Skeletal muscle tissue (tissue), 4 donors: ENCODE data around the gene LRP1B. TPM values are rescaled to one million over a fixed set of nuclear protein-coding genes. Genes with fewer than 3 reads are reported as not detected.

Experiments
- H3K27ac ChIP-seq: one replicate; pipeline ENCODE4 v1.7.0; 2013; ENCODE audit warnings: mild to moderate bottlenecking, low read depth, low read length, inconsistent platforms
- H3K27me3 ChIP-seq, 3 donors: one replicate each; pipeline ENCODE4 v1.7.0; 2013; ENCODE audit warnings: low read length in 3 of 3; ENCODE audit not compliant: control insufficient read depth in 3 of 3, insufficient read depth in 3 of 3
- H3K36me3 ChIP-seq, 3 donors: one replicate each; pipeline ENCODE4 v1.7.0; 2013; ENCODE audit warnings: low read length in 3 of 3; ENCODE audit not compliant: control insufficient read depth in 3 of 3, insufficient read depth in 3 of 3
- H3K4me1 ChIP-seq, 3 donors: one replicate each; pipeline ENCODE4 v1.7.0; 2013; ENCODE audit warnings: low read length in 3 of 3, mild to moderate bottlenecking in 3 of 3; ENCODE audit not compliant: control insufficient read depth in 3 of 3, insufficient read depth in 3 of 3
- H3K4me3 ChIP-seq, 3 donors: one replicate each; pipeline ENCODE4 v1.7.0; 2013; ENCODE audit warnings: low read length in 3 of 3
- H3K9ac ChIP-seq, 3 donors: one replicate each; pipeline ENCODE4 v1.7.0; 2013; ENCODE audit warnings: low read length in 3 of 3, mild to moderate bottlenecking in 3 of 3, moderate library complexity in 2 of 3, low read depth in 1 of 3
- H3K9me3 ChIP-seq, 3 donors: one replicate each; pipeline ENCODE4 v1.7.0; 2013; ENCODE audit warnings: low read length in 3 of 3; ENCODE audit not compliant: control insufficient read depth in 3 of 3
- total RNA-seq: library from RNA; depleted of rRNA; stranded (reverse); fragments of >200 nt; gene quantifications from one replicate; pipeline ENCODE4 v1.2.3, GENCODE V29; 2014
- donor health status: Osteomylitis.

Gene LRP1B
- total RNA-seq, 1 donor from 2014 or later = 2.6 TPM

- no peaks in the 10 kb centered on the region for H3K9me3 ChIP-seq
- H3K27ac ChIP-seq = no peak overlapping the region
- no peaks in the 10 kb centered on the region for H3K4me1 ChIP-seq
- H3K27me3 ChIP-seq = no peaks in the 10 kb centered on the region
- H3K4me3 ChIP-seq = no peak overlapping the region
- no peaks in the 10 kb centered on the region for H3K36me3 ChIP-seq
- H3K9ac ChIP-seq = no peak overlapping the region
Measured at GRCh38 chr2:140851258-140851981, 1279.4 kb downstream of the LRP1B start.

- Histone ChIP-seq H3K4me1 (no peaks in the 10 kb centered on the region), H3K9ac (no peak overlapping the region), H3K36me3 (no peaks in the 10 kb centered on the region), H3K27ac (no peak overlapping the region), H3K9me3 (no peaks in the 10 kb centered on the region), H3K27me3 (no peaks in the 10 kb centered on the region), H3K4me3 (no peak overlapping the region)
Measured at GRCh38 chr2:140843186-140843585, 1287.6 kb downstream of the LRP1B start.

- H3K27ac ChIP-seq = no peak overlapping the region
- no peaks in the 10 kb centered on the region for H3K27me3 ChIP-seq
- H3K9ac ChIP-seq = no peak overlapping the region
- H3K36me3 ChIP-seq = no peaks in the 10 kb centered on the region
- H3K9me3 ChIP-seq = no peaks in the 10 kb centered on the region
- no peaks in the 10 kb centered on the region for H3K4me1 ChIP-seq
- no peak overlapping the region for H3K4me3 ChIP-seq
Measured at GRCh38 chr2:140842110-140842509, 1288.7 kb downstream of the LRP1B start.

- H3K9ac ChIP-seq = no peak overlapping the region
- H3K36me3 ChIP-seq = no peaks in the 10 kb centered on the region
- H3K27ac ChIP-seq = no peak overlapping the region
- H3K4me3 ChIP-seq = no peak overlapping the region
- H3K4me1 ChIP-seq = no peaks in the 10 kb centered on the region
- H3K9me3 ChIP-seq = no peaks in the 10 kb centered on the region
- no peaks in the 10 kb centered on the region for H3K27me3 ChIP-seq
Measured at GRCh38 chr2:140841141-140841540, 1289.7 kb downstream of the LRP1B start.

GRCh38 chr2:140836826-140837225 is 1294.0 kb downstream of the LRP1B start:
- H3K9me3 ChIP-seq = no peaks in the 10 kb centered on the region
- no peaks in the 10 kb centered on the region for H3K27me3 ChIP-seq
- H3K4me3 ChIP-seq = no peak overlapping the region
- H3K4me1 ChIP-seq = no peaks in the 10 kb centered on the region
- H3K9ac ChIP-seq = no peak overlapping the region
- no peaks in the 10 kb centered on the region for H3K36me3 ChIP-seq
- H3K27ac ChIP-seq = no peak overlapping the region

GRCh38 chr2:140835079-140835478 is 1295.7 kb downstream of the LRP1B start:
- Histone ChIP-seq H3K36me3 (no peaks in the 10 kb centered on the region), H3K27ac (no peak overlapping the region), H3K9ac (no peak overlapping the region), H3K4me3 (no peak overlapping the region), H3K4me1 (no peaks in the 10 kb centered on the region), H3K9me3 (no peaks in the 10 kb centered on the region), H3K27me3 (no peaks in the 10 kb centered on the region)

- no peak overlapping the region for H3K27ac ChIP-seq
- H3K36me3 ChIP-seq = no peaks in the 10 kb centered on the region
- no peaks in the 10 kb centered on the region for H3K27me3 ChIP-seq
- H3K4me3 ChIP-seq = no peak overlapping the region
- no peak overlapping the region for H3K9ac ChIP-seq
- H3K9me3 ChIP-seq = no peaks in the 10 kb centered on the region
- H3K4me1 ChIP-seq = no peaks in the 10 kb centered on the region
Measured at GRCh38 chr2:140814141-140814540, 1316.7 kb downstream of the LRP1B start.

- Histone ChIP-seq H3K4me1 (no peaks in the 10 kb centered on the region), H3K9me3 (no peaks in the 10 kb centered on the region), H3K9ac (no peak overlapping the region), H3K4me3 (no peak overlapping the region), H3K27ac (no peak overlapping the region), H3K36me3 (no peaks in the 10 kb centered on the region), H3K27me3 (no peaks in the 10 kb centered on the region)
Measured at GRCh38 chr2:140808820-140809219, 1322.0 kb downstream of the LRP1B start.

GRCh38 chr2:140808211-140808610 is 1322.6 kb downstream of the LRP1B start:
- H3K27me3 ChIP-seq = no peaks in the 10 kb centered on the region

GRCh38 chr2:140804700-140805260 is 1326.0 kb downstream of the LRP1B start:
- H3K4me3 ChIP-seq = no peak overlapping the region
- no peaks in the 10 kb centered on the region for H3K27me3 ChIP-seq
- H3K4me1 ChIP-seq = no peaks in the 10 kb centered on the region
- no peak overlapping the region for H3K27ac ChIP-seq
- H3K36me3 ChIP-seq = no peaks in the 10 kb centered on the region
- no peaks in the 10 kb centered on the region for H3K9me3 ChIP-seq
- no peak overlapping the region for H3K9ac ChIP-seq

More at GRCh38 chr2:140808211-140808610, 1322.6 kb downstream of the LRP1B start:
- H3K27ac ChIP-seq = no peak overlapping the region
- H3K9ac ChIP-seq = no peak overlapping the region
- no peaks in the 10 kb centered on the region for H3K36me3 ChIP-seq
- no peaks in the 10 kb centered on the region for H3K9me3 ChIP-seq
- H3K4me3 ChIP-seq = no peak overlapping the region
- no peaks in the 10 kb centered on the region for H3K4me1 ChIP-seq
